Neuron (in vitro differentiated cells): ENCODE results near the gene GPR161.

Experiments used
- H2AFZ ChIP-seq: one replicate; pipeline ENCODE4 v1.6.1; 2013; ENCODE audit warnings: low read depth, mild to moderate bottlenecking, inconsistent platforms, low read length, moderate library complexity
- H3K27me3 ChIP-seq: one replicate; pipeline ENCODE4 v1.6.1; 2013; ENCODE audit warnings: low read length; ENCODE audit not compliant: insufficient read depth
- H3K36me3 ChIP-seq: one replicate; pipeline ENCODE4 v1.6.1; 2013; ENCODE audit warnings: low read length; ENCODE audit not compliant: insufficient read depth
- H3K4me1 ChIP-seq: one replicate; pipeline ENCODE4 v1.6.1; 2013; ENCODE audit warnings: low read length; ENCODE audit not compliant: insufficient read depth
- H3K4me3 ChIP-seq: 2 replicates; pipeline ENCODE4 v1.5.1; 2013; ENCODE audit warnings: mild to moderate bottlenecking, low read length, moderate library complexity
- H3K9me3 ChIP-seq: one replicate; pipeline ENCODE4 v1.6.1; 2013; ENCODE audit warnings: low read length

Gene GPR161

DNA sequence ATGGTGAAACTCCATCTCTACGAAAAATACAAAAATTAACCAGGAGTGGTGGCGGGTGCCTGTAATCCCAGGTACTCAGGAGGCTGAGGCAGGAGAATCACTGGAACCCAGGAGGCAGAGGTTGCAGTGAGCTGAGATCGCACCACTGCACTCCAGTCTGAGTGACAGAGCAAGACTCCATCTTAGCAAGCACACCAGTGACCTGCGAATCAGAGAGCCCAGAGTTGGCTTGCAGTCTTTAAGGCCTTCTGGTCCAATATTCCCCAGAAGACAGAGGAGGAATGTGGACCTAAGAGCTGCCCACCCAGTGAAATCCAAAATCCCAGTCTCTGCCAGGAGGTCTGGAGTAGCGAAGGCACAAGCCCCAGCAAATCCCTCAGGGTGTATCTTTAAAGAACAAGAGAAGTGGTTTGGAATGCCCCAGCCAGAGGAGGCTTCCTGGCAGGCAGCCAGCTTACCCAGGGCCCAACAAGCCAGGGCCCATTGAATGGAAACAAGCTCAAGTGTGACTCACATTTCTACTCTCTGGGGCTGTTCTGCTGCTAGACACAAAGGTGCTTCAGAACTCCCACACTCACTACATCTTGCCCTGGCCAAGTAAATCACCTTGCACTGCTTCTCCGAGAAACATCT, 23.9 kb downstream of the GPR161 start:
- no peak overlapping the region for H2AFZ ChIP-seq
- H3K9me3 ChIP-seq = peaks cover 14% of the 10 kb centered on the region
- H3K4me1 ChIP-seq = no peaks in the 10 kb centered on the region
- H3K27me3 ChIP-seq = no peaks in the 10 kb centered on the region
- peaks cover 36% of the 10 kb centered on the region for H3K36me3 ChIP-seq
- no peak overlapping the region for H3K4me3 ChIP-seq

DNA sequence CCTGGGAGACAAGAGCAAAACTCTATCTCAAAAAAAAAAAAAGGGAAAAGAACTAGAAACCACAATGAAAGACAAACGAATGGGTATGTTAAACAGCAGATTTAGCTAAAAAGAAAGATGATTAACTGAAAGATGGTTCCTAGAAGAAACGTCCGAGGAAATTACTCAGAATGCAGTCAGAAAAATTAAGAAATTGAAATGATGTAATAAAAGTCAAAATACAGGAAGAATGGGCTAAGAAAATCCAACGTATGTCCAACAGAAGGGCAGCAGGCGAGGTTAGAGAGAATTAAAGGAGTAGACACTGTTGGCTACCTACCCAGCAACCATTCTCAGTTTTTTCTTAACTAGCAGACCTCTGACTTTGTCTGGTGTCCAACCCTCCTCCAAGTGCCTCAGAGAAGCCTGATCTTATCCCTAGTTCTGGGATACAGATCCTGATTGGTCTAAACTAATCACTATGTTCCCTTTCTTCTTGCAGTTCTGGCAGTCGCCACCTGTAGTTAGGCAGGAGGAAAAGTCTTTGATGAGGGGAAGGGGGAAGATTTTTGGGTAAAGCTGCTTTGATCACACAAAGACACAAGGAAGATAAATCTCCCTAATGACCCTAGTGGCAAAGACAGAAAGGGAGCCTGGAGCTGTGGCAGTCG, 25.7 kb downstream of the GPR161 start:
- peaks cover 21% of the 10 kb centered on the region for H3K36me3 ChIP-seq
- H3K4me3 ChIP-seq = no peak overlapping the region
- H3K4me1 ChIP-seq = no peaks in the 10 kb centered on the region
- H3K9me3 ChIP-seq = peaks cover 9% of the 10 kb centered on the region
- H2AFZ ChIP-seq = no peak overlapping the region
- no peaks in the 10 kb centered on the region for H3K27me3 ChIP-seq

DNA sequence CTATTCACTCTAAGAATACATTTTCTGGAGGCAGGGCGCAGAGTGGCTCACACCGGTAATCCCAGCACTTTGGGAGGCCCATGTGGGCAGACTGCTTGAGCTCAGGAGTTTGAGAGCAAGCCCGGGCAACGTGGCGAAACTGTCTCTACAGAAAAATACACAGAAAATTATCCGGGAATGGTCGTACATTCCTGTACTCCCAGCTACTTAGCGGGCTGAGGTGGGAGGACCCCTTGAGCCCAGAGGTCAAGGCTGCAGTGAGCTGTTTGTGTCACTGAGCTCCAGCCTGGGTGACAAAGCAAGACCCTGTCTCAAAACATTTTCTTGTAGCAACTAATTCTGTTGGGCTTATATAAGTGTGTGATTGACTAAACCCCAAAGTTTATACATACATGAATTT, 30.5 kb downstream of the GPR161 start:
- Histone ChIP-seq H3K4me1 (no peaks in the 10 kb centered on the region), H3K36me3 (peaks cover 39% of the 10 kb centered on the region), H3K9me3 (peaks cover 6% of the 10 kb centered on the region), H3K27me3 (no peaks in the 10 kb centered on the region), H3K4me3 (no peak overlapping the region), H2AFZ (no peak overlapping the region)

DNA sequence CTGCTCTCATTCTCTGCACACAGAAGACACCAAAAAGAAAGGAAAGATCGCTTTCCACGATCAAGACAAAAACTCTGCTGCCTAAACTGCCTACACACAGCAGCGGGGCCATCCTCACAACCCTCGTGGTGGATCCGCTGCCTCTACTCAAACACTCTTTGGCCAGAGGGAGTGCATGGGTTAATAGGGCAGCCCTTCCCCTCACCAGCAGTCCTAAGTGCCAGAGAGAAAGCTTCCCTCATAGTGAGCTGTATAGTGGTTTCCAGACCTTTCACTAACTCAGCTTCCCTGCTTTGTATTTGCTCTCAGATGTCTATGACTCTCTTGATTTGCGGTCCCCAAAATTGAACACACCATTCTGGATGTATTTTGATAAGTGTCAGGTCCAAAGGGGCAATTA, 30.9 kb downstream of the GPR161 start:
- no peaks in the 10 kb centered on the region for H3K27me3 ChIP-seq
- peaks cover 38% of the 10 kb centered on the region for H3K36me3 ChIP-seq
- no peaks in the 10 kb centered on the region for H3K4me1 ChIP-seq

DNA sequence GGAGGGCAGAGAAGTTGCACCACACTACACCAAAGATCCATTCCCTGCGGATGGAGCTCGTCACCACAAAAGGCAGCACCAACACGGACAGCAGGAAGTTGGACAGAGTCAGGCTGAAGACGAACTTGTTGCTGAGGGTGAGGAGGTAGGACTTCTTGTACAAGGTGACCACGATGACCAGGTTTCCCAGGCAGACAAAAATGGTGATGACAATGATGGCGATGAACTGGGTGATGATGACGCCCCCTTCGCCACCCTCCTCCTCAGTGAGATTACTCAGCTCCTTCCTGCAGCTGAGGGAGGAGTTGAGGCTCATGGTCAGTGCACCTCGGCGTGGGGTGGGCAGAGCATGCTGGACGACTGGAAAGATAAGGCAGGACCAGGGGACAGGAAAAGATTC, 32.2 kb downstream of the GPR161 start:
- H3K9me3 ChIP-seq = peaks cover 4% of the 10 kb centered on the region
- H3K36me3 ChIP-seq = peaks cover 43% of the 10 kb centered on the region
- H3K4me1 ChIP-seq = no peaks in the 10 kb centered on the region
- no peaks in the 10 kb centered on the region for H3K27me3 ChIP-seq
- no peak overlapping the region for H2AFZ ChIP-seq
- no peak overlapping the region for H3K4me3 ChIP-seq

More for the DNA sequence above, 30.9 kb downstream of the GPR161 start:
- Histone ChIP-seq H2AFZ (no peak overlapping the region), H3K4me3 (no peak overlapping the region), H3K9me3 (peaks cover 4% of the 10 kb centered on the region)

DNA sequence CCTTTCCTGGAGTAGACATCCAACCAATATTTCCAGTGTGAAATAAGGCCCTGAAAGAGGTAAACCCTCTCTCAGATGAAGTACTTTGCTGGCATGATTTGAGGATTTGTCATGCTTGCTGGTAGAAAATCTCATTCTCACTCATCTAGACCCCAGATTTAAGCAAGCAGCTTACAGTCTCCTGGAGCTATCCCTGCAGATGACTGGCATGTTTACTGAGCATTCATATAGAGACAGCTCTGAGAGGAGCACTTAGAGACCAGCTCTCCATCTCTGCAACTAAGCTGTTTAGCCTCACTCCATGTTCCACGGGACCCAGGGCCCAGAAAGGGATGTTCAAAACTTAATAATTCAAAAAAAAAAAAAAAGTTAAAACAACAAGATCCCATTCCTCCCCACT, 34.2 kb downstream of the GPR161 start:
- H3K4me3 ChIP-seq = no peak overlapping the region
- peaks cover 3% of the 10 kb centered on the region for H3K9me3 ChIP-seq
- peaks cover 58% of the 10 kb centered on the region for H3K36me3 ChIP-seq
- no peaks in the 10 kb centered on the region for H3K4me1 ChIP-seq
- no peak overlapping the region for H2AFZ ChIP-seq
- no peaks in the 10 kb centered on the region for H3K27me3 ChIP-seq

DNA sequence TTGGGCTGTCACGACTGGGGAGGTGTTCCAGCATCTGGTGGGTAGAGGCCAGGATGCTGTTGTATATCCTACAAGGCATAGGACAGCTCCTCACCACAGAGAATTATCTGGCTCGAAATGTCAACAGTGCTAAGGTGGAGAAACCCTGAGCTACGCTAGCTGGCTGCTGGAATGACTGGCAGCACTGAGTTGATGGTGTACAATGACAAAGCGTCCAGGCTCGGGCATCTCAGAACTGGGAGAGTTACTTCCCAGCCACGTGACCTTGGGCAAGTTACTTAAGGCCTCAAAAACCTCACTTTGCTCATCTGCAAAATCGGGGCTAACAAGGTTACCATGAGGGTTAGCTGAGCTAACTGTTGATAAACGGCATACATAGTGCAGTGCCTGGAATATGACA, 35.4 kb downstream of the GPR161 start:
- Histone ChIP-seq H3K4me1 (no peaks in the 10 kb centered on the region), H3K36me3 (peaks cover 69% of the 10 kb centered on the region), H3K4me3 (no peak overlapping the region), H3K27me3 (no peaks in the 10 kb centered on the region), H2AFZ (no peak overlapping the region), H3K9me3 (peaks cover 6% of the 10 kb centered on the region)

DNA sequence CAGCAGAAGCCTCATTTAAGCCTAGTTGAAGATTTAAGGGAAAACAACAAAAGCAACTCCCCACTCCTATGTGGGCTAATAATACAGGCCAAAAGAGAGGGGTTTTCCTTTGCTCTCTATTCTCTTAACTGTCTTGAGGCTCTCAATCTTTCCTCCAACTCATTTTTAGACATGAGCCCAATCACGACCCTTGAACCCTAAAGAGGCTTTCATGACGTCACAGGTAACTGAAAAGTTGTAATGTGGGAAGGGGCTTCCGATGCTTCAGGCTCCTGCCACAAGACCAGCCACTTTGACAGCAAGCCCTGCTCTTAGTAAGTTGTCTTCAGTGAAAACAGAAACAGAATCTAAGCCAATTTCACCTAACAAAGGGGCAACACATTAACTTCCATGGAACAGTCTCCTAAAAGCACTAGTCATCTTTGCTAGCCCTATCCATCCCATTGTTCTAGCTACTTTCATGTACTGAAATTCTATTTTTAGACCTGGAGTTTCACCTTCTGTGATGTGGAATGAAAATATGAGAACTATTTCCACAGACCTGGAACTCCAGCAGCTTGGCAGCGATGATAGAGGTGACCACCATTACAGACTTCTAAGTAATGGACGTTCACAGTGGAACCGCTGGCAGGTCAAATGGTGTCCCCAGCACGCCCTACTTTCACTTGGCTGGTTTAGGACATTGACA, 36.3 kb downstream of the GPR161 start:
- Histone ChIP-seq H2AFZ (no peak overlapping the region), H3K27me3 (no peaks in the 10 kb centered on the region), H3K4me3 (no peak overlapping the region), H3K4me1 (no peaks in the 10 kb centered on the region), H3K36me3 (peaks cover 76% of the 10 kb centered on the region), H3K9me3 (peaks cover 6% of the 10 kb centered on the region)

DNA sequence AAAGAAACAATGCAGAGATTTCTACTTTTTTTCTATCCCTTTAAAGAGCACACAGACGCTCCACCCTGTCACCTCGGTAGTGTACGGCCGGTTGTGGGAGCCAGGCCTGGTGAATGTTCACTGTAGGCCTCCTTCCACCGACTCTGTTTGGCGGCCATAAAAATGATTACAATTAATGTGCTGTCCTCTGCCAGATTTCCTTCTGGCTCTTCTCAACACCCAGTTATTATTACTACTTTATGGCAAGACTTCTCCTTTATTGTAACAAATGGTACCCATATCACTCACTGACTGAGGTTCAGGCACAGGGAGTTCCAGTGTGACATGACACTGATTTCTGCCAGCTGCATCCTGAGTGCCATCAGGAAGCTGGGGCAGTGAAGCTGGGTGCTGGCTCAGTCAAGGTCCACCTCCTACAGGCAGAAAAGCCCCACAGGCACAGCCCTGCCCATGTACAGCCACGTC, 37.4 kb downstream of the GPR161 start:
- Histone ChIP-seq H3K4me1 (no peaks in the 10 kb centered on the region), H3K36me3 (peaks cover 75% of the 10 kb centered on the region), H3K4me3 (no peak overlapping the region), H3K27me3 (no peaks in the 10 kb centered on the region), H3K9me3 (peaks cover 4% of the 10 kb centered on the region), H2AFZ (no peak overlapping the region)

DNA sequence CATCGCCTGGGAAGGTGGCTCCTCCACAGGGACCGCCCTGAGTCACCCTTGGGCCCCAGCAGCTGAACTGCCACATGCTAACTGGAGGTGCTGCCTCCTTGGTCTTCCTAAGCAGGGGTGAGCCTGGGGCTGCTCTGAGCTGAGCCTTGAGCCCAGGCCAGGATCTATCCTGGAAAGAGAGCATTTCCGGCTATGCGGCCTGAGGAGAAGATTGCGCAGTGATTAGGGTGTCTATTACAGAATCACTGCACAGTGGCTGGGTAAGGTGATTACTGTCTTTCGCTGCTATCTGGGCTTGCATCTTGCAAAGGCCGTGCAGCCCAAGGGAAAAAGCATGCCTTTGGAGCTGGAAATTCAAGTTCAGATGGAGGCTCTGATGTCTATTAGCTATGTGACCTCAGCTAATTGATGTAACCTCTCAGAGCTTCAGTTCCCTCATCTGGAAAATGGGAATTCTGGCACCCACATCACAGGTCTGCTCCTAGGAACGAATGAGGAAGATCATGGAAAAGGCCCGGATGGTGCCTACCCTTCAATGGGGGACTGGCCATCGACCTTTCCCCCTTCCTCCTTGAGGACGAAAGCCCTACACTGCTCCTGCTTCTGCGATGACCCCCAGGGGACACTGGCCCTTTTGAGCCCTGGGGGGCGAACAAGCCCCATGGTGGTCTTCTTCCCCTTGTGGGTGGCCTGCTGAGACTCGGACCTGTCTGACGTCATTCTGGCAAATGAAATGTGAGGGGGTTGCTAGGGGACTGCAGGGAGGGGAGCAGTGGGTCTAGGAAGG, 38.0 kb downstream of the GPR161 start:
- no peaks in the 10 kb centered on the region for H3K27me3 ChIP-seq
- H3K9me3 ChIP-seq = peaks cover 4% of the 10 kb centered on the region
- no peak overlapping the region for H2AFZ ChIP-seq
- H3K36me3 ChIP-seq = peaks cover 73% of the 10 kb centered on the region
- H3K4me1 ChIP-seq = no peaks in the 10 kb centered on the region
- no peak overlapping the region for H3K4me3 ChIP-seq

DNA sequence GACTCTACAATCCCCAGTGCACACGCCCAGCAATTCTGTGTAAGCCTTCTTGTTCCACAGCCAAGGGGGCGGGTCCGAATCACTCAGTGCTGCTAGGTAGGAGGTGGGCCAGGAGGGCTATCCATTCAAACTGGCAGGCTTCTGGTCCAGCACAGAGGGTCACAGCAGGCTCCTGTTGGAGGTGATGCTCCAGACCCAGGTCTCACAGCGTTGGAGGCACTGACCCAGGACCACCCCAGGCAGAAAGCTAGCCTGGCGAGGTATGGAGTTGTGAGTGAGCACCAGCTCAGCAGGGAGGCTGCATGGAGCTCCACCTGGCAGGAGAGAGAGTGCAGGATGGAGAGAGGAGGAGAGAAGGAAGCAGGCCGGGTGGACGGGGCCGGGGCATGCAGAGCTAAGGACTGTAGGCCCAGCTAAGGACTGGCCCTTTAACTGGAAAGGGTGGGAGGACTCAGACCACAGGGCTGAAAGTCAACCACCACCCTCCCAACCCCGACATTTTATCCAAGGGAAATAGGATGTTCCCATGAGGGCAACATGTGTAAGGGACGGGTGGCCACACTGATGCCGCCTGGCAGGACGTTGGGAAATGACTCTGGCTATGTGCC, 38.7 kb downstream of the GPR161 start:
- H3K9me3 ChIP-seq = peaks cover 4% of the 10 kb centered on the region
- H2AFZ ChIP-seq = no peak overlapping the region
- H3K27me3 ChIP-seq = no peaks in the 10 kb centered on the region
- no peak overlapping the region for H3K4me3 ChIP-seq
- H3K4me1 ChIP-seq = no peaks in the 10 kb centered on the region
- peaks cover 74% of the 10 kb centered on the region for H3K36me3 ChIP-seq

DNA sequence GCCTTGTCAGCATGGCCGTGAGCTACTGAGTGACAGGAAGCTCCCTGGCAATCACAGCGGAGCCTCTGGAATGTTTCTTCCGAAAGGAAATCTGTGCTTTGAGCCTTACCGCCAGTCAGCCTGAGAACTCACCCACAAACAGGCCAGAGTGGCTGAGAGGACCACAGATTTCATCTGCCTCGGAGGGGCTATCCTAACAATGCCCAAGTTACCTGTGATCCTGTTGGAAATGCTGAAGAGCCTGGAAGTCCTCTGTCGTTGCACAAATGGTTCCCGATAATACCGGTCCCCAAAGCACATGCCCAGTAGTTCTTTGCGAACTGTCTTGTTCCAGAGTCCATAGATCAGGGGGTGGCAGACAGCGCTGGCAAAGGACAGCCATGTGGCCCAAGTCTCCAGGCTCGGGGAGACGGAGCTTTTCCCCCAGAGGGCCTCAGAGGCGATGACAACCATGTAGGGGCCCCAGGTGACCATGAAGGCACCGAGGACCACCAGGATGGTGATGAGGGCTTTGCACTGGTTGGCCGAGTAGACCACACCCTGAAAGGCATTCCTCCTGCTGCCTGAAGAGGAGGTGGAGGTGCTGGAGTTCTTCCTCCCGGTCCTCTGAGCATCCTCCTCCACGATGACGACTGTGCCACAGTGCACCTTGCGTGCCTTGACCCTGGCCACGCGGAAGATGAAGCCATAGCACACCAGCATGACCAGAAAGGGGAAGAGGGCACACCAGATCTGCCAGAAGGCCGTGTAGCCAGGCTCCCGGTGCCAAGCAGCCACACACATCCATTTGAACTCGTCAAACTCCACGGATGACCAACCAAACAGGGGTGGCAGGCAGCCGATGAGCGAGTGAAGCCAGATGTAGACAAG, 40.2 kb downstream of the GPR161 start:
- H3K4me1 ChIP-seq = no peaks in the 10 kb centered on the region

More for the DNA sequence above, 40.2 kb downstream of the GPR161 start:
- Histone ChIP-seq H3K9me3 (peaks cover 4% of the 10 kb centered on the region), H3K4me3 (no peak overlapping the region), H2AFZ (no peak overlapping the region), H3K36me3 (peaks cover 70% of the 10 kb centered on the region), H3K27me3 (no peaks in the 10 kb centered on the region)
